Right lobe of liver (tissue), 4 donors: ENCODE measurements around the gene PIGZ.

Source experiments
- POLR2A ChIP-seq: fragments of 450-650 bp; IDR thresholded peaks from one replicate; pipeline ENCODE4 v1.6.1; 2017; ENCODE audit warnings: antibody characterized with exemption, mild to moderate bottlenecking
- TF ChIP-seq, protein P1 (sequence below), 4 donors: fragments of 200-600 bp in 3 of 4; fragments of 450-650 bp in 1 of 4; IDR thresholded peaks; one replicate each; pipeline versions ENCODE4 v1.5.1 to v1.8.0; 2016 to 2022; ENCODE audit warnings: antibody characterized with exemption in 4 of 4, mild to moderate bottlenecking in 2 of 4
- donor health status: DM: no; HTN: no; CAD: no.
- donor health status: DM: no; HTN: no; CAD: no.
- donor health status: DM: no; HTN: yes; CAD: no.

DNA sequence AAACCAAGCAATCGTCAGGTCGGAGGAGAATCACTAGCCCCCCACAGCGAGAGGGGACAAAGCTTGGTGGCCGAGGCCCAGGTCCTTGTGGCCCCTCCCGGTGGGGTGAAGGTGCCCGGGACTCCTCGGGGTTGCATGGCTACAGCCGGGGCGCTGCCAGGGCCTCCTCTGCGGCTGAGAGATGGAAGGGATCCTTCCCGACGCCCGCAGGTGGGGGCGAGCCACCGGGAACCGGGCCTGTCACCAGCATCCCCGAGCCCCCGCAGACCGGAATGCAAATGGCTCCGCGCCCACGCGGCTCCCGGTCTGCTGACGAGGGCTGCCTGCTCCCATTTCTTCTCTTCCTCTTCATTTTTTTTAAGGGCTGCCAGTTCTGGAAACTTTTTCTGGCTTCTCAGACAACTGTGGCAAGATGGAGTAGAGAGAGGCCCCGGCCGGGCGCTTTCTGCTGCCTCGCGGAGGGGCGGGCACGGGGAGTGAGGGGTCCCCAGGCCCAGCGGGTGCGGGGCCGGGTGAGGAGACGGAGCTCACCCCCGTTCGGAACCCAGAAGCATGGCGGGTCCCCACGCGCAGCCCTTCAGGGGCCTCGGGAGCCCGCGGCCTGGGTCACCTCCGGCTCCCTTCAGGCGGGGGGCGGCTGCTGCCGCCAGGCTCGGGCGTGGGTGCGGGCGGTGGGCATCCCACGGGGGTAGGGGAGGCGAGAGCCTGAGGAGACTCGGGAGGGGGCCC, 33.5 kb upstream of the PIGZ start:
- TF ChIP-seq, protein P1, sequence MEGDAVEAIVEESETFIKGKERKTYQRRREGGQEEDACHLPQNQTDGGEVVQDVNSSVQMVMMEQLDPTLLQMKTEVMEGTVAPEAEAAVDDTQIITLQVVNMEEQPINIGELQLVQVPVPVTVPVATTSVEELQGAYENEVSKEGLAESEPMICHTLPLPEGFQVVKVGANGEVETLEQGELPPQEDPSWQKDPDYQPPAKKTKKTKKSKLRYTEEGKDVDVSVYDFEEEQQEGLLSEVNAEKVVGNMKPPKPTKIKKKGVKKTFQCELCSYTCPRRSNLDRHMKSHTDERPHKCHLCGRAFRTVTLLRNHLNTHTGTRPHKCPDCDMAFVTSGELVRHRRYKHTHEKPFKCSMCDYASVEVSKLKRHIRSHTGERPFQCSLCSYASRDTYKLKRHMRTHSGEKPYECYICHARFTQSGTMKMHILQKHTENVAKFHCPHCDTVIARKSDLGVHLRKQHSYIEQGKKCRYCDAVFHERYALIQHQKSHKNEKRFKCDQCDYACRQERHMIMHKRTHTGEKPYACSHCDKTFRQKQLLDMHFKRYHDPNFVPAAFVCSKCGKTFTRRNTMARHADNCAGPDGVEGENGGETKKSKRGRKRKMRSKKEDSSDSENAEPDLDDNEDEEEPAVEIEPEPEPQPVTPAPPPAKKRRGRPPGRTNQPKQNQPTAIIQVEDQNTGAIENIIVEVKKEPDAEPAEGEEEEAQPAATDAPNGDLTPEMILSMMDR (IDR thresholded peaks at IDR 0.05), result no peak
- TF ChIP-seq POLR2A, result no peak
